GM21529 (cell line): ENCODE measurements around the gene HSD17B8.

ENCODE experiments used
- ATAC-seq: cut with Tn5 transposase; IDR thresholded peaks from one replicate; pipeline ENCODE4 v1.9.1; 2021; ENCODE audit not compliant: unreplicated experiment

HSD17B8 gene

DNA sequence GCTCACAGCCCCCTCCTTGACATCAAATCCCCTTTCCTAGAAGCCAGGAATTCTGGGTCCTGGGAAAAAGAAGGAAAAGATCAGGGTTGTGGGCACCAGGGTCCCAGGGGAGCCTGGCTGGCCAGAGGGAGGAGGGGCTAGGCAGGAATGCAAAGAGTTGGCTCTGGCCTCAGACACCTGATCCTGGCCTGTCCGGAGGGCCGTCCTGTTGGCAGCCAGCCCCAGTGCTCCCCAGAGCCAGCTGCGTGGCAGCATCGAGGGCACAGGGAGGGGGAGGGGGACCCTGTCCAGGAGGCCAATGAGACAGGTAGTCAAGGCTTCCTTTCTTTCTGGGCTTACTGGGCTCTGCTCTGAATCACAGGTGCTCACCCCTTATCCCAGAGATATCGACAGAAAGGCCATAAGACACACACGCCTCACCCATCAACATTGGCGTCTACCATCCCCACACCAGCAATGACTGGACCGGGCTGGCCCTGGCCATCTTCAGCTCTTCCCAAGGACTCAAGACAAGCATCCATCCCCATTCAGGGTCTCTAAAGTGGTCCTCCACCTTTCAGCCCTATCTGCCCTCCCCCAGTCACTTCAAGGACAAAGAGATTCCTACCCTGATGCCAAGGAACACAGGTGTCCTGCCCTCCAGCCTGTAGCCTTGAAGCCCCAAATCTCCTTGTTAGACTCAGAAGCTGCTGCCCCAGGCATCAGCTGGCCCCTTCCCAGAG lies 12.9 kb upstream of the HSD17B8 start:
- no peak for ATAC-seq

- no peak for ATAC-seq
Observed at GRCh38 chr6:33192105-33192646, 12.3 kb upstream of the HSD17B8 start, which contains the start of gene COL11A2. Gene COL11A2 (minus strand): TSS chr6:33192467. CDS start chr6:33192240, 227 bp downstream.

DNA sequence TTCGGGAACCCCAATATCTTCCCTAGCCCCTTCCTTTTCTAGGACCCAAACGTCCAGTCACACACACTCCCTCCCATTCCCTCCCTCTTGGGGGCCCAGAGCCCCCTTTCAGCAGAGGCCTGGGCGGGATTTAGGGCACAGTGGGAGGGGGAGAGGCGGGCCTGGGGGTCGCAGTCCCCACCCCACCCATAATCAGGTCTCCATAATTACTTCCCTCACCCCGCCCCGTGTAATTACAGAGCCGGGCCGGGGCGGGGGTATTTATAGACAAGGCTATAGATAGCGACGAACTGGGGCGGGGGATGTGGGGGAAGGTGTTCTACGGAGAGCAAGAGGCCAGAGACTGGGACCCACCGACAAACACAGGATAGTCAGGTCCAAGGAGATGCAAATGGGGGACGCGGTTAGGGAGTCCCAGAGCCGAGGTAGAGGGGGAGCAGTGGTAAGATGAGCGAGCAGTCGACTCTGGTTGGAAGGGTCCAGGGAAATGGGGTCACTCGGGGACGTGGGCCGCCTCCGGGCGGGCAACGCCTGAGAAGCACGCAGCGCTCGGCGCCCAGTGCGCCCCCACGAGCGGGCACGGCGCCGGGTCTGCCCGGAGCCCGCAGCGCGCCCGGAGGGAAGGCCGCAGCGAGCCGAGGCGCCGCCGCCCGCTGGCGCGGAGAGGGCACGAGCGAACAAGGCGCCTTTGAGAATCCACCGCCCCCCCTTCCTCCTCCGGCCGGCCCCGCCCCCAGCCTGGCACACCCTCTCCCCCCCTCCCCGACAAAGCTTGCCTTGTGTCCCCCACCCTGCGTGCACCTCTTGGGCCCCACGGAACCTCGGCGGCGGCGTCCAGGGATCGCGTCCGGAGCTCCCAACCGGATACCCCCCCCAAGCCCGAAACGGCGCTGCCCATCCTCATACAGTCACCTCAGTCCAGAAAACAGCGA lies 11.5 kb upstream of the HSD17B8 start:
- ATAC-seq = no peak

GRCh38 chr6:33193619-33194018 lies 10.8 kb upstream of the HSD17B8 start:
- no peak for ATAC-seq

GRCh38 chr6:33194431-33194979 lies 9.9 kb upstream of the HSD17B8 start:
- no peak for ATAC-seq

GRCh38 chr6:33195304-33196165 lies 8.9 kb upstream of the HSD17B8 start:
- no peak for ATAC-seq

GRCh38 chr6:33197431-33198048 lies 6.9 kb upstream of the HSD17B8 start:
- ATAC-seq = peak; percentile 30

- ATAC-seq = no peak
Observed at GRCh38 chr6:33198159-33198852, 6.1 kb upstream of the HSD17B8 start.

GRCh38 chr6:33198853-33199436 lies 5.5 kb upstream of the HSD17B8 start:
- no peak for ATAC-seq

DNA sequence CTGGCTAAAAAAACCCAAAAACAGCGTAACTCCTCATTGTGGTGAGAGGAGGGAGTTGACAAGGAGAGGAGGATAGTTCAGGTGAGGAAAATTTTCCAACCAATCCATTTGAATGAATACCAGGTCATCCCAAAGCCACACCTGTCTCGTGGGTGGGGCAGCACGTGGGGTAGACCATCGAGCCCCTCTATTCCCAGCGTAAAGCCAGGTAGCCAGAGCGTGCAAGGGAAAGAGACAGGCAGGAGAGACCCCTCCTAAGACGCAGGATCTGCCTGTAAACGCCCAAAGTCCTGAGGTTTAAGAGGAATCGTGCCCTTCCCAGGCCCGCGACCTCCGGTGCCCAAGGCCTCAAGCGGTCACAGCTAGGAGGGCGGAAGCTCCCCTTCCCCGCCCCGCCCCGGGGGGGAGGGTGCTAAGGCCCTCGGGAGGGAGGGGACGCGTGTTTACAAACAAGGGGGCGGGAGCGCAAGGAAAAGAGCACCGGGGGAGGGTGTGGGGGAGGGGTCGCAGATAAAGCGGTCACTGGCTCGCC lies 4.7 kb upstream of the HSD17B8 start:
- ATAC-seq = peak; percentile 22

DNA sequence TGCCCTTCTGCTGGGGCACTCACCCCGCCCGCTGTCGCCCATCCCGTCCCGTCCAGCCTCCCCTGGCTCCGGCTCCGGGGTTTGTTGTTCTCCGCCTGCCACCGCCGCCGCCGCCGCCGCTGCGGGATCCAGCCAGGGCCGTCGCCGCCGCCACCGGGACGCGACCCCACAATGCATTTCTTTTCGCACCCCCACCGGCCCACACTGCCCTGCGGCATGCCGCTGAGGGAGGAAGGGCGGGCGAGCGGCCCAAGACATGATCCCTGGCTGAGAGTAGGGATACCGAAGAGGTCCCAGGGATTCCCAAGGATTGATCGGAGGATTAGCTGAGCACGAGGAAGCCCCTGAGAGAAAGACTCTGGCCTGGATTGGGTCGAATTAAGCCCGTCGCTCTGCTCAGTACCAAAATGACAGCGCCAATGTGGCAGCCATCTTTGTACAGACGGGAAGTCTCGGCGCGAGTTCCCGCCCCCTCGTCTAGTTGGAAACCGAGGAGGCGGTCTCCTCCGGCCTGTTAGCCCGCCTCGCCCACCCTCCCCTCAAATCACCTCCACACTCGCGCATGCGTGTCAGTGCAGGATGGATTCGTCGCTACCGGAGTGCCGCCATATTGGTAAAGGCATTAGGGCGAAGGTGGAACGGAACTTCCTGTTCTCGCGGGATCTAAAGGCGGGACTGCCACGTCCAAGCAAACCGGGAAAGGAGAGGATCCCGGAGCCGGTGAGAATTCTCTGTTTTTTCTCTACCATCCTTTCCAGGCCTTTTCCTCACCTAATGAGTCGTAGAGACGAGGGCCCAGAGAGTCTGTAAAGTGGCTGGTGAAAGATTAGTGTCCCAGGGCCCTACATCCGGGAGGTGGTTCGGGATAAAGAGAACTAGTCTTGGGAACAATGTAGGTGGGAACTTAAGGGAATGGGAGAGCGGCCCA lies 4.0 kb upstream of the HSD17B8 start, which contains the start of the genes RXRB and SLC39A7:
Gene RXRB, minus strand, starts transcription at position 447 of the 928 bp plus-strand sequence. Its CDS starts 189 bp downstream, at position 258.
Gene SLC39A7, plus strand, starts transcription at position 649 of the 928 bp plus-strand sequence. CDS start 379 bp downstream, outside the sequence.
- peak; percentile 48 for ATAC-seq

DNA sequence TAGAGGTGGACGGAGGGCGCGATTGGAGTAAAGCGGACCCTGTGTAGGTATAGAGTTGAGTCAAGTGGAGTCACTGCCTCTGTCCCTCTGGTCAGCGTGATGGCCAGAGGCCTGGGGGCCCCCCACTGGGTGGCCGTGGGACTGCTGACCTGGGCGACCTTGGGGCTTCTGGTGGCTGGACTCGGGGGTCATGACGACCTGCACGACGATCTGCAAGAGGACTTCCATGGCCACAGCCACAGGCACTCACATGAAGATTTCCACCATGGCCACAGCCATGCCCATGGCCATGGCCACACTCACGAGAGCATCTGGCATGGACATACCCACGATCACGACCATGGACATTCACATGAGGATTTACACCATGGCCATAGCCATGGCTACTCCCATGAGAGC lies 3.3 kb upstream of the HSD17B8 start:
- ATAC-seq = no peak

GRCh38 chr6:33201935-33202334 lies 2.5 kb upstream of the HSD17B8 start:
- no peak for ATAC-seq

- ATAC-seq = no peak
Observed at GRCh38 chr6:33202799-33203198, 1.7 kb upstream of the HSD17B8 start.

DNA sequence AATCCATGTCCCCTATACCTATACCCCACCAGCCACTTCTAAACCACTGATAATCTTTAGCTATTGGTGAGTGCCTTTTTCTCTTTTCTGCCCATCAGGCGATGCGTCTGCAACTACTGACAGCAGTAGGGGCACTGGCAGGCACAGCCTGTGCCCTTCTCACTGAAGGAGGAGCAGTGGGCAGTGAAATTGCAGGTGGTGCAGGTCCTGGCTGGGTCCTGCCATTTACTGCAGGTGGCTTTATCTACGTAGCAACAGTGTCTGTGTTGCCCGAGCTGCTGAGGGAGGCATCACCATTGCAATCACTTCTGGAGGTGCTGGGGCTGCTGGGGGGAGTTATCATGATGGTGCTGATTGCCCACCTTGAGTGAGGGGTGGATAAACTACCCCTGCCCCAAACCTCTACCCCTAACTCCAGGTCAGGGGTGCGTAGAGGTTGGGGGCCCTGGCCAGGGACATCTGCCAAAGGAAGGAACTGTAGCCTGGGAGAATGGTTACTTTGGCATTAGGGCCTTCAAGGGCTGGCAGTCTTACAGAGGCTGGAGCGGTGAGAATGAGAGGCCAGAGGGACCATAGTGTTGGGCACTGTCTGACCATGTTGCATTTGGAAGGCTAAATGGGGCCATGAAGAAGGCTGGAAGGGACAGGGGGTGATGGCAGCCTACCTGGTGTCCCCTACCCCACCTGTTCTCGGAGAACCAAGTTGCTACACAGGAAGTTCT lies 851 bp upstream of the HSD17B8 start:
- no peak for ATAC-seq

DNA sequence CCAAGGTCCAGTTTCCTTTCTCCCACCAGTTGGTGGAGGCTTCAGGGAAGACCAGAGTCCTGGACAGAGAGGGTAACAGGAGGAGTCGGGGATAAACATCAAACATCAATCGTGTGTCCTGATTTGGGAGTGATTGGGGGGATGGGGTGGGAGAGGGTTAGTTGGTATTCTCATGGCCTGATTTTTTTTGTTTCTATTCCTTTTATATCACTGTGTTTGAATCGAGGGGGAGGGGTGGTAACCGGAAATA lies 365 bp upstream of the HSD17B8 start:
- no peak for ATAC-seq
